HEK293 (cell line): ENCODE results near the gene SEMA4B.
A peak's percentile ranks its signal among the peaks of the same experiment; 100 is the strongest.

Experiments
- BCL11A ChIP-seq: fragments of 450-650 bp; formaldehyde crosslinking; IDR thresholded peaks from 2 replicates; pipeline ENCODE4 v1.5.1; 2016; ENCODE audit warnings: low read depth, missing biosample characterization, missing genetic modification characterization
- GLI2 ChIP-seq: fragments of 450-650 bp; formaldehyde crosslinking; IDR thresholded peaks from 2 replicates; pipeline ENCODE4; 2017; ENCODE audit warnings: missing biosample characterization, missing genetic modification characterization, low read depth, borderline replicate concordance
- HOXD13 ChIP-seq: sonication (generic); formaldehyde crosslinking; IDR thresholded peaks from 2 replicates; pipeline ENCODE4 v1.8.0; 2022; ENCODE audit warnings: missing genetic modification reagents, borderline replicate concordance
- PRDM10 ChIP-seq: fragments of 450-650 bp; formaldehyde crosslinking; IDR thresholded peaks from 2 replicates; pipeline ENCODE4 v1.5.1; 2016; ENCODE audit warnings: missing biosample characterization, missing genetic modification characterization
- SETDB1 ChIP-seq: IDR thresholded peaks from one replicate; pipeline ENCODE4 v1.6.1; 2017; ENCODE audit warnings: mild to moderate bottlenecking, low read length, moderate library complexity, mixed read lengths; ENCODE audit not compliant: insufficient read length
- TSHZ1 ChIP-seq: fragments of 450-650 bp; formaldehyde crosslinking; IDR thresholded peaks from 2 replicates; pipeline ENCODE4 v1.5.1; 2016; ENCODE audit warnings: missing biosample characterization, missing genetic modification characterization, borderline replicate concordance
- ZBTB11 ChIP-seq: fragments of 450-650 bp; formaldehyde crosslinking; conservative IDR thresholded peaks from 2 replicates; pipeline ENCODE4 v1.5.1; 2016; ENCODE audit warnings: low read depth, missing biosample characterization, missing genetic modification characterization
- ZBTB44 ChIP-seq: fragments of 450-650 bp; IDR thresholded peaks from 2 replicates; pipeline ENCODE4 v1.5.1; 2018; ENCODE audit warnings: missing biosample characterization, mild to moderate bottlenecking, missing genetic modification characterization
- ZFP37 ChIP-seq: fragments of 450-650 bp; formaldehyde crosslinking; IDR thresholded peaks from 2 replicates; pipeline ENCODE4 v1.5.1; 2016; ENCODE audit warnings: missing biosample characterization, missing genetic modification characterization
- ZFP69B ChIP-seq: fragments of 450-650 bp; formaldehyde crosslinking; IDR thresholded peaks from 2 replicates; pipeline ENCODE4 v1.5.1; 2016; ENCODE audit warnings: missing biosample characterization, missing genetic modification characterization
- ZNF24 ChIP-seq: fragments of 450-650 bp; formaldehyde crosslinking; IDR thresholded peaks from 2 replicates; pipeline ENCODE4 v1.5.1; 2016; ENCODE audit warnings: missing biosample characterization, missing genetic modification characterization
- ZNF280C ChIP-seq: fragments of 450-650 bp; formaldehyde crosslinking; IDR thresholded peaks from 2 replicates; pipeline ENCODE4 v1.5.1; 2016; ENCODE audit warnings: missing biosample characterization, missing genetic modification characterization
- ZNF354C ChIP-seq: fragments of 450-650 bp; formaldehyde crosslinking; IDR thresholded peaks from 2 replicates; pipeline ENCODE4 v1.5.1; 2016; ENCODE audit warnings: missing biosample characterization, missing genetic modification characterization, low read depth, borderline replicate concordance
- ZNF362 ChIP-seq: fragments of 450-650 bp; formaldehyde crosslinking; IDR thresholded peaks from 2 replicates; pipeline ENCODE4 v1.5.1; 2016; ENCODE audit warnings: missing biosample characterization, missing genetic modification characterization
- ZNF426 ChIP-seq: fragments of 450-650 bp; formaldehyde crosslinking; IDR thresholded peaks from 2 replicates; pipeline ENCODE4 v1.5.1; 2017; ENCODE audit warnings: missing biosample characterization, missing genetic modification characterization, mild to moderate bottlenecking, inconsistent platforms, moderate library complexity
- ZNF473 ChIP-seq: fragments of 450-650 bp; formaldehyde crosslinking; IDR thresholded peaks from 2 replicates; pipeline ENCODE4 v1.5.1; 2017; ENCODE audit warnings: missing biosample characterization, missing genetic modification characterization
- ZNF488 ChIP-seq: fragments of 450-650 bp; formaldehyde crosslinking; IDR thresholded peaks from 2 replicates; pipeline ENCODE4 v1.5.1; 2016; ENCODE audit warnings: missing biosample characterization, missing genetic modification characterization
- ZNF624 ChIP-seq: fragments of 450-650 bp; formaldehyde crosslinking; IDR thresholded peaks from 2 replicates; pipeline ENCODE4 v1.5.1; 2017; ENCODE audit warnings: missing biosample characterization, missing genetic modification characterization
- ZNF660 ChIP-seq: fragments of 450-650 bp; IDR thresholded peaks from 2 replicates; pipeline ENCODE4 v1.5.1; 2018; ENCODE audit warnings: missing biosample characterization, mild to moderate bottlenecking, missing genetic modification characterization
- ZNF670 ChIP-seq: fragments of 450-650 bp; formaldehyde crosslinking; IDR thresholded peaks from 2 replicates; pipeline ENCODE4 v1.5.1; 2016; ENCODE audit warnings: missing biosample characterization, missing genetic modification characterization, low read depth
- ZNF792 ChIP-seq: fragments of 450-650 bp; formaldehyde crosslinking; IDR thresholded peaks from 2 replicates; pipeline ENCODE4 v1.5.1; 2016; ENCODE audit warnings: missing biosample characterization, missing genetic modification characterization
- ZSCAN23 ChIP-seq: fragments of 450-650 bp; formaldehyde crosslinking; IDR thresholded peaks from 2 replicates; pipeline ENCODE4 v1.5.1; 2016; ENCODE audit warnings: missing biosample characterization, missing genetic modification characterization

The SEMA4B gene

GRCh38 chr15:90249203-90249863, 48.2 kb downstream of the SEMA4B start, which contains the start of gene TTLL13 (continued):
- TF ChIP-seq ZNF362 (tag by site-specific recombination) (no peak), ZNF624 (tag by site-specific recombination) (no peak), ZNF660 (tag by site-specific recombination) (no peak), ZSCAN23 (no peak), ZNF280C (tag by site-specific recombination) (no peak), PRDM10 (peak; percentile 96), ZNF354C (no peak), ZNF24 (tag by site-specific recombination) (no peak), ZBTB11 (tag by site-specific recombination) (no peak), TSHZ1 (tag by site-specific recombination) (no peak), ZNF670 (tag by site-specific recombination) (no peak), ZNF792 (no peak), BCL11A (tag by site-specific recombination) (no peak), SETDB1 (no peak), GLI2 (tag by site-specific recombination) (no peak), ZNF473 (tag by site-specific recombination) (no peak), HOXD13 (CRISPR knock-in tag) (no peak), ZNF488 (tag by site-specific recombination) (no peak), ZBTB44 (0 out of 2 replicates have a peak, but pooled peaks have one; percentile 7), ZFP69B (no peak), ZNF426 (tag by site-specific recombination) (no peak), ZFP37 (tag by site-specific recombination) (no peak)
